ENCODE results near the gene STAT3. TPM values are rescaled to one million over a fixed set of nuclear protein-coding genes. Genes with fewer than 3 reads are reported as not detected.
A peak's percentile ranks its signal among the peaks of the same experiment; 100 is the strongest.

STAT3 gene
- 100 to 1,000 TPM; 115 to 298 (median 171) TPM for total RNA-seq

DNA sequence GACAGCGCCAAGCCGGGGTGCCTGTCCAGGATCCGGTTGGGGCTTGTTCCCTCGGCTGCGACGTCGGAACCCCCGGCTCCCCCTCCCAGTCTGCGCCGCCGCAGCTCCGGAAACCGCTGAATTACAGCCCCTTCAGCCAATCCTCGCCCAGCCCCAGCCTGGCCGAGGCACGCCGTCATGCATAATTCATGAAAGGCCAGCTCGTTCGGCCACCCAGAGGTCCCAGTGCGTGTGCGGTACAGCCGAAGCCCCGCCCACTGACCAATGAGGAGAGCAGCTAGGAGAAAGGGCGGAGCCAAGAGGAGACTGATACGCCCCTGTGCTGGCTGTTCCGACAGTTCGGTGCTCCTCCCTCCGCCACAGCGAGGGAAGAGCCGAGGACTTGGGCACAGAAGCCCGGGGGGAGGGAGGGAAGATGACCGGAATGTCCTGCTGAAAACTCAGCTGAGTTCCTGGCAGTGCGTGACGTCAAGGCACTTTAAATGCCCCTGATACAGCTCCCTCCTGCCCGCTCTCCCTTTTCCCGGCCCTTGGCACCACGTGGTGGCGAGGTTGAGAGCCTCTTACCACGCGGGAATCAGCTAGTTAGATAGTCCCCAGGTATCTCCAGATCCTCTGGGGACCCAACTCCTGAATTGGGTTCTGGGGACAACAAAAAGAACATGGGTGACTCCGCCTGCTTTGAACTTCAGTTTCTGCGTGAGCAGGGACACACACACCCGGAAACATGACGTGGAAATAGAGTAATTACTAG is at the start of gene STAT3:
Gene STAT3, minus strand, starts transcription at position 62 of the 754 bp plus-strand sequence. CDS start 39,926 bp downstream, outside the sequence.
- peak; percentile 100 for DNase-seq
- intact Hi-C loops (cut with DNase I; ENCODE audit: low total_unique reads): no loop called here
- H3K27ac ChIP-seq: peak within 1 kb of the TSS; percentile 99
- H3K4me3 ChIP-seq: peak within 1 kb of the TSS; percentile 94 to 100
- H3K27me3 ChIP-seq: no peaks in the 10 kb centered on the region
- TF ChIP-seq POLR2A (IDR thresholded peaks at IDR 0.05): peak; percentile 93 to 97
- TF ChIP-seq, protein P1, sequence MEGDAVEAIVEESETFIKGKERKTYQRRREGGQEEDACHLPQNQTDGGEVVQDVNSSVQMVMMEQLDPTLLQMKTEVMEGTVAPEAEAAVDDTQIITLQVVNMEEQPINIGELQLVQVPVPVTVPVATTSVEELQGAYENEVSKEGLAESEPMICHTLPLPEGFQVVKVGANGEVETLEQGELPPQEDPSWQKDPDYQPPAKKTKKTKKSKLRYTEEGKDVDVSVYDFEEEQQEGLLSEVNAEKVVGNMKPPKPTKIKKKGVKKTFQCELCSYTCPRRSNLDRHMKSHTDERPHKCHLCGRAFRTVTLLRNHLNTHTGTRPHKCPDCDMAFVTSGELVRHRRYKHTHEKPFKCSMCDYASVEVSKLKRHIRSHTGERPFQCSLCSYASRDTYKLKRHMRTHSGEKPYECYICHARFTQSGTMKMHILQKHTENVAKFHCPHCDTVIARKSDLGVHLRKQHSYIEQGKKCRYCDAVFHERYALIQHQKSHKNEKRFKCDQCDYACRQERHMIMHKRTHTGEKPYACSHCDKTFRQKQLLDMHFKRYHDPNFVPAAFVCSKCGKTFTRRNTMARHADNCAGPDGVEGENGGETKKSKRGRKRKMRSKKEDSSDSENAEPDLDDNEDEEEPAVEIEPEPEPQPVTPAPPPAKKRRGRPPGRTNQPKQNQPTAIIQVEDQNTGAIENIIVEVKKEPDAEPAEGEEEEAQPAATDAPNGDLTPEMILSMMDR (IDR thresholded peaks at IDR 0.05): peak in 2 of 4 experiments; percentile 21 to 38
- H3K36me3 ChIP-seq: no peaks in the 10 kb centered on the region
- H3K9me3 ChIP-seq: no peaks in the 10 kb centered on the region
- peaks cover 0 to 8% of the 10 kb centered on the region in 2 donors for H3K4me1 ChIP-seq

DNA sequence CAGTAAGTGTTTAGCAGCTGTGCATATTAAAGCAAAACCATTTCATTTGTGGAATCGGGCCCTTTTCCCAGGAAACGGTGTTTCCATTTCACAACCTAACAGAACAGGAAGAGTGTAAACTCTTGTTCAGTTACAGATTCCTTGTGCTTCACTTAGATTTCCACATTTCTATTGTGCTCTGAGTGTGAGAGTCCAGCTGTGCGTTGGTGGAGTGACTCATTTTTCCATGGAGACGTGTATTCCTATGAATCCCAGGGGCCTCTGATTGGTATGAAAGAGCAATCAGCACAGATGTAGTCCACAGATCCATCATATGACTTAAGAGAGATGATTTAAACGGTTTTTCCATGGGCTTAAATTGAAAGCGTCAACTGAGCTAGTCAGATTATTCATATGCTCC is 48.1 kb upstream of the STAT3 start:
- TF ChIP-seq POLR2A (IDR thresholded peaks at IDR 0.05): no peak
- TF ChIP-seq, protein P1 (IDR thresholded peaks at IDR 0.05): no peak
- peak; percentile 57 to 71 for DNase-seq
- intact Hi-C loops (cut with DNase I; ENCODE audit: low total_unique reads): no loop called here
- Histone ChIP-seq H3K4me3 (no peak overlapping the region), H3K4me1 (no peaks in the 10 kb centered on the region), H3K27me3 (no peaks in the 10 kb centered on the region), H3K36me3 (no peaks in the 10 kb centered on the region), H3K27ac (peak overlapping the region; percentile 67 to 76), H3K9me3 (no peaks in the 10 kb centered on the region)

- intact Hi-C loops (cut with DNase I; ENCODE audit: low total_unique reads): no loop called here
- no peak for DNase-seq
- H3K4me3 ChIP-seq: no peak overlapping the region
- H3K27ac ChIP-seq: no peak overlapping the region
- no peaks in the 10 kb centered on the region for H3K4me1 ChIP-seq
- H3K27me3 ChIP-seq: no peaks in the 10 kb centered on the region
- H3K9me3 ChIP-seq: no peaks in the 10 kb centered on the region
- TF ChIP-seq, protein P1 (IDR thresholded peaks at IDR 0.05): no peak
- TF ChIP-seq POLR2A (IDR thresholded peaks at IDR 0.05): no peak
- H3K36me3 ChIP-seq: no peaks in the 10 kb centered on the region
Observed at GRCh38 chr17:42431758-42432161, 43.5 kb upstream of the STAT3 start.

DNA sequence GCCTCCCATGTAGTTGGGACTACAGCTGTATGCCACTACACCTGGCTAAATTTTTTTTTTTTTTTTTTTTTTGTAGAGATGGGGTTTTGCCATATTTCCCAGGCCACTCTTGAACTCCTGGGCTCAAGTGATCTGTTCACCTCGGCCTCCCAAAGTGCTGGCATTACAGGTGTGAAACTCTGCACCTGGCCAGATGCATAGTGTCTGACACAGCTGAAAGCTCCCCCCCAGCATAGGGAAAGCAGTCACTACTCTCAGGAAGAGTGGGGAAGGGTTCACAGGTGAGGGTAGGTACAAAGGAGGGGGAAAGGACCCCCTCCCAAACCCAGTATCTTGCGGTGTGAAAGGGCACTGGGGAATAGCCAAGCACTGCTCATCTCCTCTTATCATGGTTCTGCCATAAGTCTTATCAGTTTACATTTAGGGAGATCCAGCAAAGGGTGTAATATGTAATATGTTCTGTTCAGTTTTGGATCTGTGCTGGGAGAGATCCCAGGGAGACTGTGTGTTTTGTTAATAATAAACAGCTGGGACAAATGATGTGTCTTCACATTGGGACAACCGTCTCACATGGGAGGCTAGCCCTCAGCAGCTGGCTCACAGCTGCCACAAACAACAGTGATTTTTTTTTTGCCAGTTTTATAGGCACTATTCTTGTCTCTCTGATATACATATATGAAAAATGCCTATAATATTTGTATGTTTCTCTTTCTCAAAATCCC is 41.6 kb upstream of the STAT3 start:
- no peaks in the 10 kb centered on the region for H3K4me1 ChIP-seq
- H3K4me3 ChIP-seq: no peak overlapping the region
- H3K36me3 ChIP-seq: no peaks in the 10 kb centered on the region
- intact Hi-C loops (cut with DNase I; ENCODE audit: low total_unique reads): no loop called here
- no peak for DNase-seq
- no peaks in the 10 kb centered on the region for H3K27me3 ChIP-seq
- no peak overlapping the region for H3K27ac ChIP-seq
- TF ChIP-seq POLR2A (IDR thresholded peaks at IDR 0.05): no peak
- TF ChIP-seq, protein P1 (IDR thresholded peaks at IDR 0.05): no peak
- H3K9me3 ChIP-seq: no peaks in the 10 kb centered on the region
